ENCODE measurements around the gene SELENOM.

The SELENOM gene

DNA sequence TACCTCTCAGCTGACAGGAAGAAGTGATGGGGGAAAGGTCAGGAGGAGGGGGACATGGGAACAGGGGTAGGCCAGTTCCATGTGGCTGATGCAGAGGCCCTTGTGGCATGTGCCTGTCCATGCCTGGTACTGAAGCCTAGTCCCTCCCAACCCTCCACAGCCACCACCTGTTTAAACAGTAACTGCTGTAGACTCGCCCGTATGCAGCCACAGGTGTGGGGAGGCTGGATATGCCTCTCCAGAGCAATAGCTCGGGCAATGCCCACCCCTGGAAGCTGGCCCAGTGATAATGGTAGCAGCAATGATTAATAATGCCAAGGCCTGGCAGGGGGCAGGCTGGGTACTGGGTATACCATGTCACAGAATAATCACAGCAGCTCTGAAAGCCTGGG, 24.0 kb downstream of the SELENOM start:
- Histone ChIP-seq H3K27me3 (ENCODE audit: low read length) (no peaks in the 10 kb centered on the region), H3K36me3 (ENCODE audit: low read length) (no peaks in the 10 kb centered on the region), H3K9me2 (replicated peaks; ENCODE audit: insufficient read depth, low read length) (no peaks in the 10 kb centered on the region), H4K20me1 (ENCODE audit: low read depth, low read length) (no peaks in the 10 kb centered on the region), H3K4me3 (ENCODE audit: insufficient read depth, low read length, poor library complexity, severe bottlenecking) (peak overlapping the region; percentile 54), H3K9me3 (ENCODE audit: insufficient read depth, low read length) (no peaks in the 10 kb centered on the region), H3K79me2 (ENCODE audit: insufficient read depth, low read length) (no peaks in the 10 kb centered on the region), H3K9ac (ENCODE audit: low read length) (peak overlapping the region; percentile 69), H3F3A (ENCODE audit: insufficient read depth) (peaks cover 12% of the 10 kb centered on the region; the same call in 1 of the 2 replicates), H3K27ac (ENCODE audit: low read depth, low read length) (peak overlapping the region; percentile 37), H2AFZ (ENCODE audit: low read depth, low read length, severe bottlenecking) (no peak overlapping the region), H3K4me2 (ENCODE audit: low read depth, low read length, poor library complexity, severe bottlenecking) (peak overlapping the region; percentile 82)
- TF ChIP-seq EZH2phosphoT487 (conservative IDR thresholded peaks at IDR 0.05; ENCODE audit: low read length): no peak
- TF ChIP-seq, protein P1, sequence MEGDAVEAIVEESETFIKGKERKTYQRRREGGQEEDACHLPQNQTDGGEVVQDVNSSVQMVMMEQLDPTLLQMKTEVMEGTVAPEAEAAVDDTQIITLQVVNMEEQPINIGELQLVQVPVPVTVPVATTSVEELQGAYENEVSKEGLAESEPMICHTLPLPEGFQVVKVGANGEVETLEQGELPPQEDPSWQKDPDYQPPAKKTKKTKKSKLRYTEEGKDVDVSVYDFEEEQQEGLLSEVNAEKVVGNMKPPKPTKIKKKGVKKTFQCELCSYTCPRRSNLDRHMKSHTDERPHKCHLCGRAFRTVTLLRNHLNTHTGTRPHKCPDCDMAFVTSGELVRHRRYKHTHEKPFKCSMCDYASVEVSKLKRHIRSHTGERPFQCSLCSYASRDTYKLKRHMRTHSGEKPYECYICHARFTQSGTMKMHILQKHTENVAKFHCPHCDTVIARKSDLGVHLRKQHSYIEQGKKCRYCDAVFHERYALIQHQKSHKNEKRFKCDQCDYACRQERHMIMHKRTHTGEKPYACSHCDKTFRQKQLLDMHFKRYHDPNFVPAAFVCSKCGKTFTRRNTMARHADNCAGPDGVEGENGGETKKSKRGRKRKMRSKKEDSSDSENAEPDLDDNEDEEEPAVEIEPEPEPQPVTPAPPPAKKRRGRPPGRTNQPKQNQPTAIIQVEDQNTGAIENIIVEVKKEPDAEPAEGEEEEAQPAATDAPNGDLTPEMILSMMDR (IDR thresholded peaks at IDR 0.05; ENCODE audit: insufficient read depth, low read length, poor library complexity, severe bottlenecking): no peak

DNA sequence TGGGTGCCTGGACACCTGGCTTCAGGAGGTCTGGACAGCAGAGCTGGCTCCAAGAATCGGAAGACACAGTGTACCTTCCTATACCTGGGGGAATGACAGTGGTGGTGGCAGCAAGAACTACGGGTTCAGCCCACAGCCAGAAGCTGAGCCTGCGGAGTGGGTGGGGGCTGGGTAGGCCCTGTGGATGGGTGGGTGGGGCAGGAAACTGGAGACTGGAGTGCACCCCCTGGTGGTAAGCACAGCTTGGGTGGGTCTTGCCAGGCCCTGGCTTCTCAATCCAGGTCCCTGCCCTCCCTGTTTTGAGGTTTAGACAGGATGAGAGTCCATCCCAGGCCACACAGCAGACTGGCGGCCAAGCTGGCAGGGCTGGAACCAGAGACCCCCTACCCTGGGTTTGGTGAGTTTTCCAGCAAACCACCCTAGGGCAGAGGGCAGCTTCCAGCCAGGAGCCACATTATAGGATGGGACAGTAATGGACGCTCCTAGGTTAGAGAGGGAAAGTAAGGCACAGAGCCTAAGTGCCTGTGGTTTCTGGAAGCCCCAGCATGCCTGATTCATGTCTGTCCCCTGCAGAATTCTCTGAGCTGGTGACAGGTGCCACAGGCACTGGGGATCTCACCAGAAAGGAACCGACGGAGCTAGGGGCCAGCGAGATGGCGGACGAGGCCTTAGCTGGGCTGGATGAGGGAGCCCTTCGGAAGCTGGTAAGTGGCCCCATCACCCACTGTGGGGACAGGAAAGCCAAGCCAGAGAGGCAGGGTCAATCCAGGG, 24.6 kb downstream of the SELENOM start:
- Histone ChIP-seq H3K9ac (ENCODE audit: low read length) (no peak overlapping the region; the same call in 1 of the 2 replicates), H3K27ac (ENCODE audit: low read depth, low read length) (peak overlapping the region; percentile 37; the same call in 1 of the 2 replicates), H3K79me2 (ENCODE audit: insufficient read depth, low read length) (no peaks in the 10 kb centered on the region)

DNA sequence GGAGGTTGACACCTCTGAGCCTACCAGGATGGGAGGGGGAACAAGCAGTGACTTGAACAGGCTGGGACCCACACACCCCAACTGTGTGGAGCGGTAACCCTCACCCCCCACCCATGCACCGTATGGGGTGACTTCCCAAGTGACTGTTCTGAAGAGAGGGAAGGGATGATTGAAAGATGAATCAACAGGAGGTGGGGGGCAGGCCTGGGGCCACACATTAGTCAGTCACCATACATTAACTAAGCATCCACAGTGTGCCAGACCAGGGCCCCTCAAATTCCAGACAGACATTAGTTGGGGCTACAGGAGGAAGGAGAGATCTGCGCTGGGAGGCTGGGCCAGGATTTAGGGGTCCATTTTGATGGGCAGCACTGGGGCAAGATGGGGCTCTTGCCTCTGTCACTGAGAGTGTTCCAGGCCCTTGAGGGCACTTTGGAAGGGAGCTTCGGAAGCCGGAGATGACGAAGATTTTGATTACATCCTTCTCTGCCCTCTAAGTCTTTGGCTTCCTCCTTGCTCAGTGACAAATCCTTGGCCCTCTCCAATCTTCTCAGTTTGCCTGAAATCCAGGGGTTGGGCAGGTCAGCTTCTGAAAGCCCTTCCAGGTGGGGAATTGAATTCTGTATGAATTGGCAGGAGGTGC, 25.3 kb downstream of the SELENOM start:
- H3F3A ChIP-seq (ENCODE audit: insufficient read depth): peaks cover 12% of the 10 kb centered on the region; the same call in 1 of the 2 replicates

More for the DNA sequence above, 24.6 kb downstream of the SELENOM start:
- H4K20me1 ChIP-seq (ENCODE audit: low read depth, low read length): no peaks in the 10 kb centered on the region
- TF ChIP-seq EZH2phosphoT487 (conservative IDR thresholded peaks at IDR 0.05; ENCODE audit: low read length): no peak
- TF ChIP-seq, protein P1 (IDR thresholded peaks at IDR 0.05; ENCODE audit: insufficient read depth, low read length, poor library complexity, severe bottlenecking): peak; percentile 65
- no peak overlapping the region for H3K4me3 ChIP-seq (ENCODE audit: insufficient read depth, low read length, poor library complexity, severe bottlenecking)
- no peak overlapping the region for H2AFZ ChIP-seq (ENCODE audit: low read depth, low read length, severe bottlenecking)
- H3K36me3 ChIP-seq (ENCODE audit: low read length): no peaks in the 10 kb centered on the region
- peak overlapping the region; percentile 83 for H3K4me2 ChIP-seq (ENCODE audit: low read depth, low read length, poor library complexity, severe bottlenecking)
- H3K9me3 ChIP-seq (ENCODE audit: insufficient read depth, low read length): no peaks in the 10 kb centered on the region
- peaks cover 12% of the 10 kb centered on the region; the same call in 1 of the 2 replicates for H3F3A ChIP-seq (ENCODE audit: insufficient read depth)
- no peaks in the 10 kb centered on the region for H3K27me3 ChIP-seq (ENCODE audit: low read length)
- H3K9me2 ChIP-seq (replicated peaks; ENCODE audit: insufficient read depth, low read length): no peaks in the 10 kb centered on the region

More for the DNA sequence above, 25.3 kb downstream of the SELENOM start:
- Histone ChIP-seq H3K9me3 (ENCODE audit: insufficient read depth, low read length) (no peaks in the 10 kb centered on the region), H3K79me2 (ENCODE audit: insufficient read depth, low read length) (no peaks in the 10 kb centered on the region), H3K27ac (ENCODE audit: low read depth, low read length) (no peak overlapping the region), H3K9me2 (replicated peaks; ENCODE audit: insufficient read depth, low read length) (no peaks in the 10 kb centered on the region), H3K4me2 (ENCODE audit: low read depth, low read length, poor library complexity, severe bottlenecking) (peak overlapping the region; percentile 83), H3K36me3 (ENCODE audit: low read length) (no peaks in the 10 kb centered on the region), H4K20me1 (ENCODE audit: low read depth, low read length) (no peaks in the 10 kb centered on the region), H3K4me3 (ENCODE audit: insufficient read depth, low read length, poor library complexity, severe bottlenecking) (peak overlapping the region; percentile 62), H2AFZ (ENCODE audit: low read depth, low read length, severe bottlenecking) (no peak overlapping the region), H3K9ac (ENCODE audit: low read length) (peak overlapping the region; percentile 78), H3K27me3 (ENCODE audit: low read length) (no peaks in the 10 kb centered on the region)
- TF ChIP-seq EZH2phosphoT487 (conservative IDR thresholded peaks at IDR 0.05; ENCODE audit: low read length): no peak
- TF ChIP-seq, protein P1 (IDR thresholded peaks at IDR 0.05; ENCODE audit: insufficient read depth, low read length, poor library complexity, severe bottlenecking): no peak
